K562 (cell line): ENCODE results near the gene CLASP1. TPM values are rescaled to one million over a fixed set of nuclear protein-coding genes. Genes with fewer than 3 reads are reported as not detected.
A peak's percentile ranks its signal among the peaks of the same experiment; 100 is the strongest.

Experiments
- ATAC-seq: fragments of 200-7000 bp; cut with Tn5 transposase; 3 replicates; pipeline ENCODE4 v1.9.1; 2020; ENCODE audit warnings: moderate library complexity
- BruUV-seq: library from RNA; stranded (reverse); fragments of 400-500 nt; replicated peaks from 2 replicates; lab custom pipeline; 2021; lab: Mats Ljungman, UMichigan
- CTCF ChIA-PET: fragments of 300-600 bp; formaldehyde crosslinking; extraction: SDS; loops from one replicate; lab custom pipeline; 2021; ENCODE audit warnings: low intra/inter-chr PET ratio; lab: Yijun Ruan, JAX
- POLR2A ChIA-PET: fragments of 300-600, 350-650 bp; sonication (Branson Sonifier 250); formaldehyde crosslinking; extraction: SDS; loops from one replicate; lab custom pipeline; 2021; ENCODE audit warnings: antibody characterized with exemption, inconsistent platforms; lab: Yijun Ruan, JAX
- DNase-seq, 4 experiments: peaks; one replicate each; pipeline versions ENCODE4 v3.0.0 to v3.0.0-alpha.2; 2011 to 2018; ENCODE audit warnings: low spot score in 3 of 4, mixed read lengths in 3 of 4; ENCODE audit errors: extremely low read depth in 1 of 4
- FAIRE-seq: peaks from 2 replicates; lab custom pipeline; 2011; peaks lifted over from hg19 to GRCh38; lab: Jason Lieb, UNC
- H2AFZ ChIP-seq: 2 replicates; pipeline ENCODE4 v1.6.0; 2011; ENCODE audit warnings: low read depth, low read length, control low read depth, inconsistent platforms
- H3K27ac ChIP-seq: fragments of 200-600 bp; 3 replicates; pipeline ENCODE4 v1.8.0; 2011; ENCODE audit warnings: low read depth, mild to moderate bottlenecking, control low read depth, inconsistent platforms, low read length, moderate library complexity, mixed read lengths; ENCODE audit errors: extremely low read depth
- H3K27me3 ChIP-seq, 2 experiments: fragments of 300-600 bp in 1 of 2; 2 replicates in 1 of 2; 3 replicates in 1 of 2; pipeline versions ENCODE4 v1.6.0 to v1.8.0; 2011; ENCODE audit warnings: inconsistent platforms in 2 of 2, low read length in 2 of 2, mild to moderate bottlenecking in 1 of 2, mixed read lengths in 1 of 2, moderate library complexity in 1 of 2; ENCODE audit not compliant: control insufficient read depth in 2 of 2, insufficient read depth in 2 of 2
- H3K36me3 ChIP-seq: fragments of 300-600 bp; 3 replicates; pipeline ENCODE4 v1.8.0; 2011; ENCODE audit warnings: mild to moderate bottlenecking, low read length, inconsistent platforms; ENCODE audit not compliant: control insufficient read depth, insufficient read depth
- H3K4me1 ChIP-seq, 2 experiments: fragments of 200-600 bp in 1 of 2; replicated peaks in 1 of 2; 2 replicates in 1 of 2; 3 replicates in 1 of 2; pipeline versions ENCODE4 v1.5.1 to v1.8.0; 2011; ENCODE audit warnings: inconsistent platforms in 2 of 2, low read length in 2 of 2, mild to moderate bottlenecking in 1 of 2, mixed read lengths in 1 of 2, moderate library complexity in 1 of 2; ENCODE audit not compliant: control insufficient read depth in 2 of 2, insufficient read depth in 2 of 2
- H3K4me2 ChIP-seq: 2 replicates; pipeline ENCODE4 v1.6.1; 2011; ENCODE audit warnings: low read length, control low read depth, inconsistent platforms, mixed read lengths; ENCODE audit not compliant: insufficient read depth
- H3K4me3 ChIP-seq: fragments of 200-600 bp; sonication (generic), shearing (Covaris generic); 2 replicates; pipeline ENCODE4 v1.5.1; 2016; ENCODE audit warnings: control low read depth, inconsistent platforms
- H3K79me2 ChIP-seq: fragments of 200-600 bp; 3 replicates; pipeline ENCODE4 v1.8.0; 2011; ENCODE audit warnings: low read length, inconsistent platforms; ENCODE audit not compliant: control insufficient read depth, insufficient read depth
- H3K9ac ChIP-seq, 2 experiments: 2 replicates each; pipeline versions ENCODE4 v1.6.0 to v1.6.1; 2011; ENCODE audit warnings: low read depth in 2 of 2, low read length in 2 of 2, control low read depth in 1 of 2, inconsistent platforms in 1 of 2, mild to moderate bottlenecking in 1 of 2, mixed read lengths in 1 of 2; ENCODE audit not compliant: insufficient read depth in 1 of 2
- H3K9me1 ChIP-seq: one replicate; pipeline ENCODE4 v1.6.0; 2011; ENCODE audit warnings: inconsistent platforms, mild to moderate bottlenecking, low read length, moderate library complexity; ENCODE audit not compliant: control insufficient read depth, insufficient read depth
- H3K9me3 ChIP-seq: replicated peaks from 2 replicates; pipeline ENCODE4 v1.5.1; 2011; ENCODE audit warnings: low read depth, low read length, inconsistent platforms; ENCODE audit not compliant: control insufficient read depth, insufficient read depth
- H4K20me1 ChIP-seq: replicated peaks from 2 replicates; pipeline ENCODE4 v1.6.1; 2011; ENCODE audit warnings: low read length, inconsistent platforms, mixed read lengths; ENCODE audit not compliant: control insufficient read depth, insufficient read depth
- HEY1 ChIP-seq: fragments of 250-450 bp; sonication (Bioruptor Pico); IDR thresholded peaks from 2 replicates; pipeline ENCODE4 v1.5.0; 2020; ENCODE audit warnings: mild to moderate bottlenecking, moderate library complexity, borderline replicate concordance
- JUN ChIP-seq, 2 experiments: sonication (generic) in 1 of 2; formaldehyde crosslinking in 1 of 2; IDR thresholded peaks; 2 replicates each; pipeline versions ENCODE4 v1.6.1 to v1.8.0; 2012 to 2022; ENCODE audit warnings: borderline replicate concordance in 2 of 2, mild to moderate bottlenecking in 2 of 2, improper control_type of control experiment in 1 of 2, low read depth in 1 of 2, low read length in 1 of 2, missing genetic modification reagents in 1 of 2
- NFIC ChIP-seq: fragments of 450-650 bp; IDR thresholded peaks from 2 replicates; pipeline ENCODE4 v1.6.1; 2017; ENCODE audit warnings: mild to moderate bottlenecking, inconsistent platforms
- SMARCE1 ChIP-seq: fragments of 450-650 bp; IDR thresholded peaks from 2 replicates; pipeline ENCODE4 v1.7.1; 2016; ENCODE audit warnings: mild to moderate bottlenecking
- ZBTB11 ChIP-seq, 3 experiments: fragments of 200-800 bp in 1 of 3; fragments of 250-450 bp in 1 of 3; fragments of 450-650 bp in 1 of 3; sonication (Bioruptor Pico) in 1 of 3; sonication (Bioruptor generic) in 1 of 3; formaldehyde crosslinking in 1 of 3; IDR thresholded peaks; 2 replicates each; pipeline versions ENCODE4 v1.6.1 to v1.8.0; 2016 to 2022; ENCODE audit warnings: mild to moderate bottlenecking in 2 of 3, missing genetic modification characterization in 2 of 3, missing compliant biosample characterization in 1 of 3, moderate library complexity in 1 of 3
- WGBS: fragments of 100-300 bp; shearing (Covaris generic); methylation state at CpG from one replicate; pipeline ENCODE4 v1.1.6; 2016; ENCODE audit warnings: low coverage, mixed read lengths; ENCODE audit not compliant: insufficient coverage; ENCODE audit errors: missing lambda C conversion rate; 5-methylcytosine and 5-hydroxymethylcytosine counted together
- in situ Hi-C: fragments of 300-500 bp; cut with MboI; formaldehyde crosslinking; loops from 4 replicates; pipeline ENCODE4 v1.15.0; 2018; ENCODE audit warnings: inconsistent platforms, mixed read lengths
- intact Hi-C: fragments of 100-400 bp; cut with micrococcal nuclease; formaldehyde crosslinking; loops from 2 replicates; pipeline ENCODE4 v1.14.2; 2022
- polyA plus RNA-seq, 8 experiments: library from polyadenylated mRNA; depleted of rRNA in 4 of 8; stranded (reverse) in 5 of 8; unstranded in 3 of 8; fragments of >200 nt; fragmentation: Nextera tagmentation in 2 of 8; fragmentation: Illumina TruSeq in 1 of 8; extraction: Ambion mirVana in 2 of 8; extraction: Trizol in 1 of 8; gene quantifications; 2 replicates each; pipeline versions ENCODE4 v1.2.1 to v1.2.3, GENCODE V29; 2011 to 2014; ENCODE audit warnings: inconsistent platforms in 1 of 8, missing spikeins in 1 of 8
- total RNA-seq, 7 experiments: library from RNA; depleted of rRNA in 6 of 7; stranded (reverse); fragments of >200 nt in 6 of 7; fragmentation: Illumina TruSeq in 2 of 7; extraction: Trizol in 2 of 7; gene quantifications; 2 replicates each; pipeline versions ENCODE4 v1.2.1 to v1.2.3, GENCODE V29; 2011 to 2021; ENCODE audit warnings: low replicate concordance in 1 of 7

CLASP1 gene
- total and polyA plus RNA-seq, 9 of the 15 experiments (the other 6 are each of a cell fraction or from before 2014, with no cell fraction given): 1.7 to 40.3 (median 20.7) TPM

- no peaks in the 10 kb centered on the region for H3K9me1 ChIP-seq
- no peak overlapping the region for H3K27ac ChIP-seq
- POLR2A ChIA-PET: no interaction called here
- BruUV-seq: no TSS peak
- peaks cover 16 to 17% of the 10 kb centered on the region in 2 experiments; a peak in 4 of 5 replicates for H3K4me1 ChIP-seq
- in situ Hi-C loops: no loop called here
- intact Hi-C loops: loop anchor here (5.0 kb wide), 2 partner anchors 42 to 97 kb away; no protein-coding TSS in a partner anchor
- WGBS: 57% methylated on average over 6 of the region's 6 CpGs
- no peaks in the 10 kb centered on the region for H3K36me3 ChIP-seq
- no peak overlapping the region for H3K4me2 ChIP-seq
- CTCF ChIA-PET: no interaction called here
- no peak overlapping the region for H3K4me3 ChIP-seq
- H3K9ac ChIP-seq: no peak overlapping the region
- no peak overlapping the region for H2AFZ ChIP-seq
- DNase-seq: no peak
- TF ChIP-seq NFIC (peak; percentile 18; the same call in 1 of the 2 replicates), JUN (IDR thresholded peaks at IDR 0.05; ENCODE audit: borderline replicate concordance, low read depth, low read length) (no peak), JUN (CRISPR knock-in tag; IDR thresholded peaks at IDR 0.05; ENCODE audit: borderline replicate concordance) (no peak), SMARCE1 (no peak), ZBTB11 (CRISPR knock-in tag; IDR thresholded peaks at IDR 0.05) (no peak), HEY1 (CRISPR knock-in tag) (no peak)
- H4K20me1 ChIP-seq: no peaks in the 10 kb centered on the region
- FAIRE-seq: no peak
- no peaks in the 10 kb centered on the region for H3K79me2 ChIP-seq
- no peaks in the 10 kb centered on the region for H3K27me3 ChIP-seq
- H3K9me3 ChIP-seq: no peaks in the 10 kb centered on the region
- ATAC-seq: no peak
Measured at GRCh38 chr2:121694398-121695170, 45.3 kb upstream of the CLASP1 start.
